Adrenal gland (tissue), 12 donors: ENCODE results near the gene NIPBL. TPM values are rescaled to one million over a fixed set of nuclear protein-coding genes. Genes with fewer than 3 reads are reported as not detected.

Experiments used
- DNase-seq, 7 donors: peaks; one replicate each; pipeline ENCODE4 v3.0.0-alpha.2; 2019 to 2020
- H3K27ac ChIP-seq, 5 donors: fragments of 200-600 bp; sonication (generic) in 4 of 5; 1 replicate in 3 of 5; 2 replicates in 2 of 5; pipeline versions ENCODE4 v1.5.1 to v1.8.0; 2016 to 2020; ENCODE audit warnings: mild to moderate bottlenecking in 1 of 5
- H3K27me3 ChIP-seq: fragments of 200-600 bp; 2 replicates; pipeline ENCODE4 v1.8.0; 2021
- H3K36me3 ChIP-seq, 2 donors: fragments of 200-600 bp; replicated peaks in 1 of 2; 1 replicate in 1 of 2; 2 replicates in 1 of 2; pipeline versions ENCODE4 v1.5.1 to v1.8.0; 2018 to 2022
- H3K4me1 ChIP-seq, 2 donors: fragments of 200-600 bp; replicated peaks in 1 of 2; 1 replicate in 1 of 2; 2 replicates in 1 of 2; pipeline versions ENCODE4 v1.5.1 to v1.8.0; 2018 to 2021
- H3K4me3 ChIP-seq, 4 donors: fragments of 200-600 bp; sonication (generic) in 3 of 4; one replicate each; pipeline ENCODE4 v1.5.1; 2016 to 2018
- H3K9me3 ChIP-seq, 3 donors: fragments of 200-600 bp; sonication (generic) in 1 of 3; replicated peaks in 1 of 3; 1 replicate in 2 of 3; 2 replicates in 1 of 3; pipeline versions ENCODE4 v1.5.1 to v1.8.0; 2016 to 2021
- CTCF ChIP-seq, 6 experiments: fragments of 450-650 bp in 4 of 6; fragments of 200-600 bp in 2 of 6; sonication (generic) in 1 of 6; IDR thresholded peaks; 1 replicate in 5 of 6; 2 replicates in 1 of 6; pipeline versions ENCODE4 v1.5.1 to v1.8.0; 2016 to 2021; ENCODE audit warnings: antibody characterized with exemption in 6 of 6, mild to moderate bottlenecking in 2 of 6, moderate library complexity in 1 of 6
- POLR2A ChIP-seq, 2 donors: fragments of 450-650 bp; IDR thresholded peaks; one replicate each; pipeline ENCODE4 v1.6.1; 2017; ENCODE audit warnings: antibody characterized with exemption in 2 of 2, mild to moderate bottlenecking in 2 of 2, moderate library complexity in 1 of 2
- whole genome bisulfite sequencing, 4 donors: extraction: QIAGEN DNeasy Blood & Tissue Kit in 2 of 4; methylation state at CpG; one replicate each; pipeline versions ENCODE4 v1.1.5 to v1.1.7; 2013 to 2017; 5-methylcytosine and 5-hydroxymethylcytosine counted together
- intact Hi-C, 2 donors: fragments of 100-400 bp; cut with DNase I; formaldehyde crosslinking; loops; one replicate each; pipeline versions ENCODE4 v1.14.1 to v1.15.0; 2022 to 2023
- polyA plus RNA-seq, 3 donors: library from polyadenylated mRNA; stranded (reverse); fragments of 200-250 nt in 2 of 3; fragments of 350-450 nt in 1 of 3; fragmentation: Illumina TruSeq in 1 of 3; extraction: RNeasy Lipid Tissue Mini Kit (QIAGEN cat#74804) in 1 of 3; gene quantifications; one replicate each; pipeline ENCODE4 v1.2.3, GENCODE V29; 2013 to 2014
- total RNA-seq, 9 donors: library from RNA; depleted of rRNA in 4 of 9; stranded (reverse); fragments of >200 nt in 4 of 9; fragments of 120-200 nt in 1 of 9; fragmentation: NEBNext Ultra II Directional in 1 of 9; extraction: Animal tissue kit (Norgen Biotek cat#: 25700) in 1 of 9; gene quantifications; one replicate each; pipeline versions ENCODE4 v1.1.0 to v1.2.4, GENCODE V29; 2013 to 2023
- donor health status: healthy with polysubstance abuse.
- donor health status: Bipolar disorder and iron deficiency.
- donor health status: DM: yes; HTN: yes; CAD: no.
- donor health status: DM: no; HTN: no; CAD: no.
- donor health status: DM: no; HTN: no; CAD: no.
- donor health status: DM: yes; HTN: yes; CAD: no.

Gene NIPBL
- total and polyA plus RNA-seq, 12 donors, result 15.7 to 54.5 (median 41.9) TPM

DNA sequence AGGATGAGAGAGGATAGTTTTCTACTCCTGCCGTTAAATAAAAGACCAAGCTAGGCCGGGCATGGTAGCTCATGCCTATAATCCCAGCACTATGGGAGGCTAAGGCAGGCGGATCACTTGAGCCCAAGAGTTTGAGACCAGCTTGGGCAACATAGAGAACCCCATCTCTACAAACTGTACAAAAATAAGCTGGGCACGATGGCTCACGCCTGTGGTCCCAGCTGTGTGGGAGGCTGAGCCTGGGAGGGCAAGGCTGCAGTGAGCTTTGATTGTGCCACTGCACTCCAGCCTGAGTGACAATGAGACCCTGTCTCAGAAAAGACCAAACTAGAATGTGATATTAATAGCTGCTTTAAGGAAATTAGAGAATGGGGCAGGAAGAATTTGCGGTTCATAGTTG lies 158.4 kb downstream of the NIPBL start:
- Histone ChIP-seq H3K27ac (no peak overlapping the region), H3K4me1 (peaks cover 0 to 9% of the 10 kb centered on the region in 2 donors)

GRCh38 chr5:37037840-37038239 lies 161.3 kb downstream of the NIPBL start:
- WGBS, 4 donors, result 90 to 98% (median 96%) methylated on average over 5 of the region's 5 CpGs
- no peaks in the 10 kb centered on the region for H3K27me3 ChIP-seq
- no peaks in the 10 kb centered on the region for H3K9me3 ChIP-seq
- H3K27ac ChIP-seq, result no peak overlapping the region
- intact Hi-C loops, result no loop called here
- H3K4me3 ChIP-seq, result no peak overlapping the region
- no peak for DNase-seq
- peaks cover 0 to 9% of the 10 kb centered on the region in 2 donors for H3K4me1 ChIP-seq
- H3K36me3 ChIP-seq, result peaks cover 0 to 10% of the 10 kb centered on the region in 2 donors
- TF ChIP-seq POLR2A (IDR thresholded peaks at IDR 0.05) (no peak), CTCF (IDR thresholded peaks at IDR 0.05) (no peak)

More for the DNA sequence above, 158.4 kb downstream of the NIPBL start:
- no peak overlapping the region for H3K4me3 ChIP-seq
- peaks cover 0 to 13% of the 10 kb centered on the region in 2 donors for H3K36me3 ChIP-seq
- no peaks in the 10 kb centered on the region for H3K27me3 ChIP-seq
- TF ChIP-seq POLR2A (IDR thresholded peaks at IDR 0.05), result no peak
- no peak for TF ChIP-seq CTCF (IDR thresholded peaks at IDR 0.05)
- intact Hi-C loops, result no loop called here
- WGBS, 4 donors, result 78 to 91% (median 87%) methylated on average over 6 of the region's 6 CpGs
- no peak for DNase-seq
- peaks cover 0 to 2% (median 0%) of the 10 kb centered on the region in 3 donors for H3K9me3 ChIP-seq

DNA sequence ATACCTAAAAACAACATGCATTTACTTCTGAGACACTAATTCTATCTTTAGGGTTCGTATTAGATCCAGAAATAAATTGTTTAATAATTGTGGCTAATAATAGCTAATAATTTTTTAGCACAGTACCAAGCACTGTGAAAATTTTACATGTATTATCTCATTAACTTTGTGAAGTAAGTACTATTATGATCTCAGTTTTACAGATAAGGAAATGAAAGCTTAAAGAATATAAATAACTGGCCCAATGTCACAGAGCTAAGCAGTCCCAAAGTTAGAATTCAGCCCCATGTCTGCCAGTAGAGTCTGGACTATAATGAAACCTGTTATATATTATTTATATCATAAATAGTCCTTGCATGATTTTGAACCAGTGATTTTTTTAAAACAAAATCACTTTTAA lies 163.3 kb downstream of the NIPBL start:
- H3K27ac ChIP-seq, result no peak overlapping the region
- H3K4me3 ChIP-seq, result no peak overlapping the region
- no peaks in the 10 kb centered on the region for H3K9me3 ChIP-seq
- 90 to 95% (median 93%) methylated on average over 1 of the region's 1 CpG for WGBS, 4 donors
- H3K36me3 ChIP-seq, result peaks cover 0 to 23% of the 10 kb centered on the region in 2 donors
- H3K4me1 ChIP-seq, result peaks cover 0 to 9% of the 10 kb centered on the region in 2 donors
- intact Hi-C loops, result no loop called here
- no peak for DNase-seq
- no peak for TF ChIP-seq POLR2A (IDR thresholded peaks at IDR 0.05)
- TF ChIP-seq CTCF (IDR thresholded peaks at IDR 0.05), result no peak
- no peaks in the 10 kb centered on the region for H3K27me3 ChIP-seq

DNA sequence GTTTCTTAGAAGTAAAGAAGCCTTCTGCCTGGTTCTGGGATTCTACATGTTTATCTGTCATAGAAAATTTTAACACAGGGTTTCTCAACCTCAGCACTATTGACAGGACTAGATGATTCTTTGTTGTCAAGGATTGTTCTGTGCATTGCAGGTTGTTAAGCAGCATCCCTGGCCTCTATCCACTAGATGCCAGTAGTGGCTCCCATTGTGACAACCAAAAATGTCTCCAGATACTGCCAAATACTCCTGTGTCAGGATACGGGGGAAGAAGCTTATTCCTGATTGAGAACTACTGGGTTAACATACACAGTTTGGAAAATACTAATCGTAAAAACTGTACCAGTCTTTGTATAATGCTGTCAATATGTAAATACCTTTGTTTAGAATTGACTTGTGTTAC lies 167.1 kb downstream of the NIPBL start:
- DNase-seq, result no peak
- TF ChIP-seq POLR2A (IDR thresholded peaks at IDR 0.05) (no peak), CTCF (IDR thresholded peaks at IDR 0.05) (no peak)
- WGBS, 4 donors, result 75 to 86% (median 81%) methylated on average over 2 of the region's 2 CpGs
- Histone ChIP-seq H3K36me3 (peaks cover 0 to 36% of the 10 kb centered on the region in 2 donors), H3K4me3 (no peak overlapping the region), H3K4me1 (no peaks in the 10 kb centered on the region), H3K27me3 (no peaks in the 10 kb centered on the region), H3K27ac (no peak overlapping the region), H3K9me3 (no peaks in the 10 kb centered on the region)
- intact Hi-C loops, result no loop called here
